SIG-M5 treated with dmso at 0.1 percent for 504 hours (cell line): Measurements from ENCODE around the gene RASA3.
"Not testable (repeated sequence)": the region's sequence is repeated elsewhere in the genome, so short reads cannot be mapped to it uniquely, and the experiment has no call there.

Source experiments
- DNase-seq: peaks from one replicate; lab custom pipeline; 2025; ENCODE audit not compliant: unreplicated experiment; lab: John Stamatoyannopoulos, UW

The RASA3 gene

GRCh38 chr13:114155926-114156883 lies 23.8 kb upstream of the RASA3 start:
- DNase-seq, result no peak

DNA sequence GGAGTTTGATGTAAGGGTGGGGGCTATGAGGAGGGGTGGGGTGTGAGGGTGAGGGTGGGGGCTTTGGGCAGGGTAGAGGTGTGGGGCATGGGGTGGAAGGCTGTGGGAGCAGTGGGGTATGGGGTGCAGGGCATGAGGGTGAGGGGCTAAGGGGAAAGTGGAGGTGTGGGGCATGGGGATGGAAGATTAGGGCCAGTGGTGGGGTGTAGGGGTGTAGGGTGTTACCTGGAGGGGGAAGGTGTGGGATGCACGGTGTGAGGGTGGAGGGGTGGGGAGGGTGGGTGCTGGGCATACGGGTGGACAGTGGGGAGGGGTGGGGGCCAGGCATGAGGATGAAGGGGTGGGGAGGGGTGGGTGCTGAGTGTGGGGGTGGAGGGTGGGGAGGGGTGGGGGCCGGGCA lies 22.9 kb upstream of the RASA3 start:
- DNase-seq, result no peak

DNA sequence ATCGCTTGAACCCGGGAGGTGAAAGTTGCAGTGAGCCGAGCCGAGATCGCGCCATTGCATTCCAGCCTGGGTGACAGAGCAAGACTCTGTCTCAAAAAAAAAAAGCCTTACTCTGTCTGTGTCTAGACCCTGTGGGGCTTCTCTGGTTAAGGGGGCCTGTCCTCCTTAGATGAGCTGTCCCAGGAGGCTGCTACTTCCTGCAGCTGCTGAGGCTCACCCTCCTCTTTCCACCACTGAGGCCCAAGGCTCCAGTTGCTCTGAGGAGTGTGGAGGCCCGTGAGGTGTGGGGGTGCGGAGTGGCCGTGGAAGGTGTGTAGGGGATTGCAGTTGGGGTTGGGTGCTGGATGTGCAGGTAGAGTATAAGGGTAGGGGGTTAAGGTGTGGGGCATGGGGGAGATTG lies 22.1 kb upstream of the RASA3 start:
- DNase-seq, result no peak

DNA sequence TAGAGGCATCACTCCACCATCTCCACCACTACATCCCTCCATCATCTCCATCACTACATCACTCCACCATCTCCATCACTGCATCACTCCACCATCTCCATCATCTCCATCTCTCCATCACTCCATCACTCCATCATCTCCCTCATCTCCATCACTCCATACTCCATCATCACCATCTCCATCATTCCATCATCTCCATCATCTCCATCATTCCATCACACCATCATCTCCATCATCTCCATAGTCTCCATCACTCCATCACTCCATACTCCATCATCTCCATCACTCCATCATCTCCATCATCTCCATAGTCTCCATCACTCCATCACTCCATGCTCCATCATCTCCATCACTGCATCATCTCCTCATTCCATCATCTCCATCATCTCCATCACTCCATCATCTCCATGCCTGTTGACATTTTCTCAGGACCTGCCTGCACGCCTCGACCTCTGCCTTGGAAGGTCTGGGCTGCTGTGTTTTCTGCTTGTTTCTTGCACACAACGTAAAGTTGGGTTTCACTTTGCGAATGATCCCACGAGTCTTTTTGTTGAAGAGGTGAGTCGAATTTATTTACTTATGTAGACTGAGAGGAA lies 21.2 kb upstream of the RASA3 start:
- DNase-seq, result no peak

GRCh38 chr13:114152831-114153371 lies 20.5 kb upstream of the RASA3 start:
- no peak for DNase-seq

GRCh38 chr13:114152285-114152645 lies 19.8 kb upstream of the RASA3 start:
- no peak for DNase-seq

DNA sequence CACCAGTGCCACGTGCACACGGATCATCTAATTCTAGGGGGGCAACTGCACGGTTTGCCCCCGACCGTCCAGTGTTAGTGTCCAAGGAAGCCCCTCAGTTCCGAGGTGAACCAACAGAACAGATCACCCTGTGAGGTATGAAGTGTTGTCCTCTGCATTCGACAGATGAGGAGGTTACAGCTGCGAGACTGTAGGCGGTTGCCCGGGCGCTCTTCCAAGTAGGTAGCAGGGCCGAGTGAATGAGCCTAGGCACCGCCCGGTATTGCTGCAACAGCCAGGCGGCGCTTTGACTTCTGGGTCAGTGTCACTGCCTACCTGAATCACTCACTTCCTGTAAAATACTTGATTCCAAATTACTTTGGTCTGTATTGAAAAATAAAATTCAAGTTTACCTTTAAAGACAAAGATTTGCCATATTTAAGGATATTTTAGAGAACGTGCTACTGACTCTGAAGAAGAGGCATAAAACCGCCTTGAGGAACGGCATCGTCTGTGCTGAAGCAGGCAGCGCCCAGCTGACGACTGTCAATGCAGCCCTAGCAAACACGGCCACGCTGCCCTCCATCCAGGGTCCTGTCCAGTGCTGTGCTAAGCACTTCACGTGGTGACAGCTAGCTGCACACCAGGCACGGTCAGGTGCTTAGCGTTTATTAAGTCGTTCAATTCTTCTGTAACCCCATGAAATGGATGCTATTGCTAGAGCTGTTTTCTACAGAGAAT lies 19.3 kb upstream of the RASA3 start:
- DNase-seq, result no peak

- DNase-seq, result no peak
Observed at GRCh38 chr13:114151031-114151430, 18.6 kb upstream of the RASA3 start.

DNA sequence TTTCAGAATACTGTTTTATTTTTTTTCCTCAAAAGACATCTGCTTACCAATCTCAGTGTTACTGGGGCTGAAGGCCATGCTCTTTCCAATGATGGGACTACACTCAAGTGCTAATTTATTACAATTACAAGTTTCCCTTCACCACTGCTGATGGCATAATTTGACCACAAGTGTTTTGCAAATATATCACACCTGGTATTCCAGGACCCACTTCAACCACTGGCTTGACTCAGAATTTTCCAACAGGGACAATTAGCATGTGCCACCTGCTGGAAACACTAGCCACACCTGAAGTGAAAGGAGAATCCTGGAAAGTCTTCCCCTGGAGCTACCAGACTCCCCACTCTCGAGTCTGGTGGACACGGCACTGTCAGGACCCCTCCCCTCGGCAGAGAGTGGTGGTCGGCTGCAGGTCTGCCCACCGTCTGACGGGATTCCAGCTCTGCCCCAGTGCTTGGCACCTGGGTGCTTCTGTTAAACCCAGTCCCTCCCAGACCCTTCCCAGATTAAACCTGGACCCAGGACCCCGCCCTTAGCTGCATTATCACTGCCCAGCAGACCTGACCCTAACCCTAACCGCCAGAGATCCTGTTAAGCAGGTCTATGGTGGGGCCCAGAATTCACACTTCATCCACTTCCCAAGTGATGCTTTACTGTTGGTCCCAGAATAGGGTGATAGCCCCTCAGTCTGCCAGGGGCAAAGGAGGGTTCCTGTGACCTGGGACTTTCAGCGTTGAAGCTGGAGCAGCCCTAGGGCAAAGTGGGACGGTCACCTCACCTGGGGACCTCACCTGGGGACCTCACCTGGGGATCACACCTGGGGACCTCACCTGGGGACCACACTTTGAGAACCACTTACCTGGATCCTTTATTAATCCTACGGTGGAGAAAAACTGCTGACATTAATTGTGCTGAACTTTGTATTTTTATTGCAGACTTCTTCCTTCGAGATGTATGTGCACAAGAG lies 17.6 kb upstream of the RASA3 start:
- no peak for DNase-seq

DNA sequence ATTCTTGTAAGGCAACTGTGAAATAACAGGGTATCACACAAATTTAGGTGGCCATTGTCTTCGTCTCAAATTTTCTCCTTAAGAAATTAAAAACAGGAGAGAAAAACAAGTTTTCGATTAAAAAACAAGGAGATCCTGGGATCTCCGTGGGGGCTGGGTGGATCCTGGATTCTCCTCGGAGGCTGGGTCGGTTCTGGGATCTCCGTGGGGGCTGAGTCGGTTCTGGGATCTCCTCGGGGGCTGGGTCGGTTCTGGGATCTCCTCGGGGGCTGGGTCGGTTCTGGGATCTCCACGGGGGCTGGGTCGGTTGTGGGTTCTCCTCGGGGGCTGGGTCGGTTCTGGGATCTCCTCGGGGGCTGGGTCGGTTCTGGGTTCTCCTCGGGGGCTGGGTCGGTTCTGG lies 16.5 kb upstream of the RASA3 start:
- DNase-seq, result not testable (repeated sequence)

- no peak for DNase-seq
Observed at GRCh38 chr13:114148521-114148855, 16.1 kb upstream of the RASA3 start.

GRCh38 chr13:114147803-114148520 lies 15.5 kb upstream of the RASA3 start:
- DNase-seq, result no peak

DNA sequence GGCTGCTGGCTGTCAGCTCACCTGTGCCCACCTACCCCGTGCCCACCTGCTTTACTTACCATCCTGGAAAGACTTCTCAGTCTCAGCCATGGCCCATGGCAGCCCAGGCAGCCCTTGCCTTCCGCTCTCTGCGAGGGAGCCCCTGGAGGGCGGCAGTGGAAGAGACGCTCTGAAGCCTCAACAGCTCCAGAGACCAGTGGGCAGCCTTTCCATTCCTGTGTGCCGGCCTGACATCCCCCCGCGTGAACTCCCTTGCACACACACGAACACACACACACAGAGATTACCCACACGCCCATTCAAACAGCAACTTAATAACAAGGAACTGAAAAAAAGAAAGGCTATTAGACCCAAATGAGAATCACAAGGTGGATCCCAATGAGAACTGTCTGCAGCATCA lies 14.2 kb upstream of the RASA3 start:
- no peak for DNase-seq

- DNase-seq, result no peak
Observed at GRCh38 chr13:114146173-114146572, 13.8 kb upstream of the RASA3 start.

GRCh38 chr13:114145722-114146121 lies 13.3 kb upstream of the RASA3 start:
- no peak for DNase-seq

DNA sequence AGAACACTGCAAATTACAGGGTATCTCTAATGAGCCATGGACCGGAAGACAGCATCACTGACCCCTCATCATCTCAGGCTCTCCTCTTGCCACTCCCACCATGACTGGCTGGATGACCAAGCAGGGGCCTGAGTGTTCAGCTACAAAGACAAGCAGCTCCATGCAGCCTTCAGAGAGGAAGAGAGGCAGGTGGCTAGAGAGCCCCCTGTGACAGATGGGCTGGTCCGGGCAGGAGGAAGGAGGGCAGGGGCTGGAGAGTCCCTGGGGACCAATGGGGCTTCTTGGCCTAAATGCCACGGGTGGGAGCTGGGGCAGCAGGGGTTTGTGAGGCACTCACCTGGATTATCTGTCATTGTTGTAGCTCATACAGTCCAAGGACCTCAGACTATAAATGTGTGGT lies 12.8 kb upstream of the RASA3 start:
- DNase-seq, result no peak

DNA sequence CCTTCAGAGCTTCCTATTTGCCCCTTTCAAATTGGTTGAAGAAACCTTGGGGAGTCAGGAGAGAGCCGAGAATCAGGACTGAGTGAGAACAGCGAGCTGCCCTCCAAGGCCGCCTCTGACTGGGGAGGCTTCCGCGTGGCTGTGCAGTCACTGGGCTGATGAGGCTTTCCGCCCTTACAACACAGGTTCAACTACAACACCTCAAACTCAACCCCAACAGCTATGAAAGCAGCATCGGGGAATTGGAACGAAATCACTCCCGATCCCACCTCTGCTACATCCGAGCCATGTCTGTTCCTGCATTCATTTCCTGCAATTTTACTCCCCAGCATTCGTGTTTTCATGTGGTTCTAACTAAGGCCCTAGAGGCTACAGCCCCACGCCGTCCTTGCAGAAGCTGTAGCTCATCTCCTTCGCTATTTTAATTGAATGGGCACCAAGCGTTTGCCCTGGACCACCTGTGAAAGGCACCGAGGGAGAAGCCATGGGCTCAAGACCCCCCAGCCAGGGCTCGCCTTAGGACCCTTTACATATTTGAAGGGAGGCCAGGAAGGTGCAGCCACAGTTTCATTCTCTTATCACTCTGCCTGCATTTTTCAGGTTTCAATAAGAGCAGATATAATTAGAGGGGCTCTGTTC lies 12.3 kb upstream of the RASA3 start:
- no peak for DNase-seq

- DNase-seq, result no peak
Observed at GRCh38 chr13:114143806-114144605, 11.6 kb upstream of the RASA3 start.
